ENCODE results near the gene CREB3L2.

DNA sequence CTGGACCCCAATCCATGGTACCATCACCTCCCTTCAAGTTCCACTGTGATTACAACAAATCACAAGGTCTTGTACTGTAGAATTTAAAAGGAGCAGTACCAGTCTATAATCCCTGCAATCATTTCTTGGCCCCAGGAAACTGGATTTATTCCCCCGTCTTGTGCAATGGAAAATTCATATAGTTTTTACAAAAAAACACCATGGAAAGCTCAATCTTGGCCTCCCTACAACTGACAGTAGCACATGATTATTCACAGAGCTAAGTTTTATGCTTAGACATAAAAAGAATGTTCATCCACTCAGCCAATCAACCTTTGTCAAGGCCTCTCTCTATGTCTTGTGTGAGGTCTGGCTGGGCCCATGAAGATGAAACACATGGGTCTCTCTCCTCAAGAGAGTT lies 165.3 kb downstream of the CREB3L2 start:
- TF ChIP-seq, protein P1, sequence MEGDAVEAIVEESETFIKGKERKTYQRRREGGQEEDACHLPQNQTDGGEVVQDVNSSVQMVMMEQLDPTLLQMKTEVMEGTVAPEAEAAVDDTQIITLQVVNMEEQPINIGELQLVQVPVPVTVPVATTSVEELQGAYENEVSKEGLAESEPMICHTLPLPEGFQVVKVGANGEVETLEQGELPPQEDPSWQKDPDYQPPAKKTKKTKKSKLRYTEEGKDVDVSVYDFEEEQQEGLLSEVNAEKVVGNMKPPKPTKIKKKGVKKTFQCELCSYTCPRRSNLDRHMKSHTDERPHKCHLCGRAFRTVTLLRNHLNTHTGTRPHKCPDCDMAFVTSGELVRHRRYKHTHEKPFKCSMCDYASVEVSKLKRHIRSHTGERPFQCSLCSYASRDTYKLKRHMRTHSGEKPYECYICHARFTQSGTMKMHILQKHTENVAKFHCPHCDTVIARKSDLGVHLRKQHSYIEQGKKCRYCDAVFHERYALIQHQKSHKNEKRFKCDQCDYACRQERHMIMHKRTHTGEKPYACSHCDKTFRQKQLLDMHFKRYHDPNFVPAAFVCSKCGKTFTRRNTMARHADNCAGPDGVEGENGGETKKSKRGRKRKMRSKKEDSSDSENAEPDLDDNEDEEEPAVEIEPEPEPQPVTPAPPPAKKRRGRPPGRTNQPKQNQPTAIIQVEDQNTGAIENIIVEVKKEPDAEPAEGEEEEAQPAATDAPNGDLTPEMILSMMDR (conservative IDR thresholded peaks at IDR 0.05) = no peak
- TF ChIP-seq ZFX (IDR thresholded peaks at IDR 0.05) = no peak
